Tibial artery (tissue), 4 donors: ENCODE data around the gene IL27RA.
"Not testable (repeated sequence)": the region's sequence is repeated elsewhere in the genome, so short reads cannot be mapped to it uniquely, and the experiment has no call there.

Experiments used
- DNase-seq, 2 donors: peaks; one replicate each; pipeline ENCODE4 v3.0.0-alpha.2; 2019
- H3K27ac ChIP-seq, 2 donors: fragments of 200-600 bp; sonication (generic) in 1 of 2; 1 replicate in 1 of 2; 2 replicates in 1 of 2; pipeline ENCODE4 v1.5.1; 2018 to 2019; ENCODE audit warnings: mild to moderate bottlenecking in 1 of 2
- H3K27me3 ChIP-seq, 2 donors: fragments of 200-600 bp; sonication (generic) in 1 of 2; one replicate each; pipeline versions ENCODE4 v1.5.1 to v1.6.0; 2016 to 2019
- H3K36me3 ChIP-seq, 3 donors: fragments of 200-600 bp; sonication (generic) in 2 of 3; one replicate each; pipeline ENCODE4 v1.5.1; 2016 to 2019; ENCODE audit warnings: mild to moderate bottlenecking in 2 of 3
- H3K4me1 ChIP-seq, 4 donors: fragments of 200-600 bp; sonication (generic) in 2 of 4; 1 replicate in 3 of 4; 2 replicates in 1 of 4; pipeline ENCODE4 v1.5.1; 2016 to 2019
- H3K4me3 ChIP-seq, 2 donors: fragments of 200-600 bp; sonication (generic) in 1 of 2; 1 replicate in 1 of 2; 2 replicates in 1 of 2; pipeline ENCODE4 v1.5.1; 2018 to 2019; ENCODE audit warnings: mild to moderate bottlenecking in 2 of 2
- H3K9me3 ChIP-seq, 3 donors: fragments of 200-600 bp; sonication (generic) in 1 of 3; one replicate each; pipeline ENCODE4 v1.5.1; 2016 to 2019
- CTCF ChIP-seq, 2 experiments: fragments of 200-600 bp in 1 of 2; fragments of 450-650 bp in 1 of 2; IDR thresholded peaks; one replicate each; pipeline ENCODE4 v1.5.1; 2017 to 2019; ENCODE audit warnings: antibody characterized with exemption in 2 of 2, mild to moderate bottlenecking in 1 of 2, moderate library complexity in 1 of 2
- intact Hi-C: fragments of 100-400 bp; cut with DNase I; formaldehyde crosslinking; loops from one replicate; pipeline ENCODE4 v1.15.0; 2023; ENCODE audit warnings: low total_unique reads

IL27RA gene

GRCh38 chr19:14030997-14031718, 404 bp upstream of the IL27RA start:
- no peak for DNase-seq
- H3K27ac ChIP-seq = peak overlapping the region; percentile 3 to 45
- no peaks in the 10 kb centered on the region for H3K36me3 ChIP-seq
- peaks cover 7 to 15% (median 10%) of the 10 kb centered on the region in 4 donors for H3K4me1 ChIP-seq
- peak overlapping the region; percentile 47 to 54 for H3K4me3 ChIP-seq
- intact Hi-C loops = no loop called here
- TF ChIP-seq CTCF (IDR thresholded peaks at IDR 0.05) = no peak
- peaks cover 0 to 30% of the 10 kb centered on the region in 2 donors for H3K27me3 ChIP-seq
- H3K9me3 ChIP-seq = no peaks in the 10 kb centered on the region

GRCh38 chr19:14033946-14034345, 2.4 kb downstream of the IL27RA start:
- no peaks in the 10 kb centered on the region for H3K9me3 ChIP-seq
- TF ChIP-seq CTCF (IDR thresholded peaks at IDR 0.05) = no peak
- no peaks in the 10 kb centered on the region for H3K36me3 ChIP-seq
- H3K4me3 ChIP-seq = no peak overlapping the region
- H3K27me3 ChIP-seq = peaks cover 0 to 23% of the 10 kb centered on the region in 2 donors
- peaks cover 7 to 15% (median 10%) of the 10 kb centered on the region in 4 donors for H3K4me1 ChIP-seq
- intact Hi-C loops = no loop called here
- DNase-seq = no peak
- H3K27ac ChIP-seq = no peak overlapping the region

- H3K27ac ChIP-seq, H3K9me3 ChIP-seq, H3K36me3 ChIP-seq, intact Hi-C loops, DNase-seq, H3K4me3 ChIP-seq: not testable (repeated sequence)
- Histone ChIP-seq H3K4me1 (peaks cover 7 to 15% (median 10%) of the 10 kb centered on the region in 4 donors), H3K27me3 (peaks cover 0 to 23% of the 10 kb centered on the region in 2 donors)
Measured at GRCh38 chr19:14035159-14035558, 3.6 kb downstream of the IL27RA start.

GRCh38 chr19:14035706-14036105, 4.1 kb downstream of the IL27RA start:
- no peak for TF ChIP-seq CTCF (IDR thresholded peaks at IDR 0.05)
- H3K27ac ChIP-seq = no peak overlapping the region
- no peak for DNase-seq
- intact Hi-C loops = no loop called here
- H3K4me1 ChIP-seq = peaks cover 7 to 15% (median 10%) of the 10 kb centered on the region in 4 donors
- H3K4me3 ChIP-seq = no peak overlapping the region
- H3K27me3 ChIP-seq = peaks cover 0 to 23% of the 10 kb centered on the region in 2 donors
- H3K9me3 ChIP-seq = no peaks in the 10 kb centered on the region
- no peaks in the 10 kb centered on the region for H3K36me3 ChIP-seq

GRCh38 chr19:14039181-14039580, 7.6 kb downstream of the IL27RA start:
- Histone ChIP-seq H3K36me3 (no peaks in the 10 kb centered on the region), H3K27me3 (no peaks in the 10 kb centered on the region), H3K4me1 (peaks cover 0 to 3% (median 0%) of the 10 kb centered on the region in 4 donors), H3K27ac (no peak overlapping the region), H3K9me3 (no peaks in the 10 kb centered on the region), H3K4me3 (no peak overlapping the region)
- intact Hi-C loops = no loop called here
- TF ChIP-seq CTCF (IDR thresholded peaks at IDR 0.05) = no peak
- no peak for DNase-seq

GRCh38 chr19:14042659-14043608, 11.4 kb downstream of the IL27RA start:
- H3K27me3 ChIP-seq, H3K4me1 ChIP-seq, intact Hi-C loops, H3K4me3 ChIP-seq, H3K9me3 ChIP-seq, H3K36me3 ChIP-seq, H3K27ac ChIP-seq: not testable (repeated sequence)
- peak in 1 of 2 donors; percentile 47 for DNase-seq
- peak; percentile 42 to 57 for TF ChIP-seq CTCF (IDR thresholded peaks at IDR 0.05)

GRCh38 chr19:14047866-14048265, 16.3 kb downstream of the IL27RA start:
- DNase-seq, H3K27me3 ChIP-seq, H3K4me3 ChIP-seq, intact Hi-C loops, H3K27ac ChIP-seq, H3K9me3 ChIP-seq, H3K4me1 ChIP-seq: not testable (repeated sequence)
- peaks cover 0 to 19% (median 0%) of the 10 kb centered on the region in 3 donors for H3K36me3 ChIP-seq
